ENCODE data around the gene HEYL. TPM values are rescaled to one million over a fixed set of nuclear protein-coding genes. Genes with fewer than 3 reads are reported as not detected.
"Not testable (repeated sequence)": the region's sequence is repeated elsewhere in the genome, so short reads cannot be mapped to it uniquely, and the experiment has no call there.

The HEYL gene
- total RNA-seq, 6 donors from 2014 or later = 3.8 to 31.9 (median 15.5) TPM

GRCh38 chr1:39608921-39609320, 30.5 kb downstream of the HEYL start:
- peaks cover 0 to 15% (median 3%) of the 10 kb centered on the region in 4 donors for H3K4me1 ChIP-seq
- DNase-seq (no peak), ATAC-seq (ENCODE audit: low FRiP score in 2 of 2) (no peak)
- H3K27me3 ChIP-seq = no peaks in the 10 kb centered on the region
- H3K4me3 ChIP-seq = no peak overlapping the region
- H3K36me3 ChIP-seq = no peaks in the 10 kb centered on the region
- H3K9me3 ChIP-seq = no peaks in the 10 kb centered on the region
- 78 to 87% methylated on average over 8 of the region's 8 CpGs for WGBS, 2 donors
- no peak for TF ChIP-seq EP300 (IDR thresholded peaks at IDR 0.05)
- TF ChIP-seq POLR2AphosphoS5 (IDR thresholded peaks at IDR 0.05) = no peak
- TF ChIP-seq CTCF (IDR thresholded peaks at IDR 0.05) = no peak
- no peak for TF ChIP-seq POLR2A (IDR thresholded peaks at IDR 0.05)
- no peak overlapping the region for H3K27ac ChIP-seq

DNA sequence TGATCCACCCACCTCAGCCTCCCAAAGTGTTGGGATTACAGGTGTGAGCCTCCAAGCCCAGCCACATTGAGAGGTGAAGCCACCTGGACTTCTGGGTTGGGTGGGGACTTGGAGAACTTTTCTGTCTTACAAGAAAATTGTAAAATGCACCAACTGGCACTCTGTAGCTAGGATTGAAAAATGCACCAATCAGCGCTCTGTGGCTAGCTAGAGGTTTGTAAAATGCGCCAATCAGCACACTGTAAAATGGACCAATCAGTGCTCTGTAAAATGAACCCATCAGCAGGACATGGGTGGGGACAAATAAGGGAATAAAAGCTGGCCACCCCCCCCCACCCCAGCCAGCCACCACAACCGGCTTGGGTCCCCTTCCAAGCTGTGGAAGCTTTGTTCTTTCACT, 35.8 kb downstream of the HEYL start:
- not testable (repeated sequence) for H3K9me3 ChIP-seq, DNase-seq

GRCh38 chr1:39601667-39602255, 37.7 kb downstream of the HEYL start:
- H3K27me3 ChIP-seq; H3K36me3 ChIP-seq; H3K4me3 ChIP-seq; H3K4me1 ChIP-seq; H3K9me3 ChIP-seq; DNase-seq; ATAC-seq (ENCODE audit: low FRiP score in 2 of 2); H3K27ac ChIP-seq: not testable (repeated sequence)
- WGBS, 2 donors = 93 to 94% methylated on average over 8 of the region's 8 CpGs

More for the DNA sequence above, 35.8 kb downstream of the HEYL start:
- 77 to 81% methylated on average over 3 of the region's 3 CpGs for WGBS, 2 donors
- not testable (repeated sequence) for H3K4me1 ChIP-seq; H3K36me3 ChIP-seq; ATAC-seq (ENCODE audit: low FRiP score in 2 of 2); H3K4me3 ChIP-seq; H3K27ac ChIP-seq; H3K27me3 ChIP-seq

DNA sequence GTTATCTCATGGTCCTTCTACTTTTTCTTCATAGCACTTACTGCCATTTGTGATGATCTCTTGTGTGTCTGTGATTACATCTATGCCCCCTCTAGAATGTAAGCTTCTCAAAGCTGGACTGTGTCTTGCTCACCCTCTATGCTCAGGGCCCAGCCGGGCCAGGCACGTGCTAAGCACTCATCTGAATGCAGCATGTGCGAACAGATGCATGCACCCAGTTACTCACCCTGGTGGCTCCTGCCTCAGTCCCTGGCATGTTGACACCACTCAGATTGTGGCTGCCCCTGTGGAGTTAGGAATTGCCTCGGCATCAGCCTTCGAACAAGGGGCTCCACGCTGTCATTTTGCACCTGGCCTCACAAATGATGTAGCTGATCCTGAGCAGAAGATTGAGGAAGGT, 43.3 kb downstream of the HEYL start:
- TF ChIP-seq EP300 (IDR thresholded peaks at IDR 0.05) (no peak), CTCF (IDR thresholded peaks at IDR 0.05) (no peak), POLR2A (IDR thresholded peaks at IDR 0.05) (no peak), POLR2AphosphoS5 (IDR thresholded peaks at IDR 0.05) (no peak)
- H3K36me3 ChIP-seq = no peaks in the 10 kb centered on the region
- no peaks in the 10 kb centered on the region for H3K27me3 ChIP-seq
- 81 to 87% methylated on average over 6 of the region's 6 CpGs for WGBS, 2 donors
- no peak overlapping the region for H3K27ac ChIP-seq
- DNase-seq (no peak), ATAC-seq (ENCODE audit: low FRiP score in 2 of 2) (no peak)
- no peaks in the 10 kb centered on the region for H3K4me1 ChIP-seq
- no peak overlapping the region for H3K4me3 ChIP-seq
- no peaks in the 10 kb centered on the region for H3K9me3 ChIP-seq

DNA sequence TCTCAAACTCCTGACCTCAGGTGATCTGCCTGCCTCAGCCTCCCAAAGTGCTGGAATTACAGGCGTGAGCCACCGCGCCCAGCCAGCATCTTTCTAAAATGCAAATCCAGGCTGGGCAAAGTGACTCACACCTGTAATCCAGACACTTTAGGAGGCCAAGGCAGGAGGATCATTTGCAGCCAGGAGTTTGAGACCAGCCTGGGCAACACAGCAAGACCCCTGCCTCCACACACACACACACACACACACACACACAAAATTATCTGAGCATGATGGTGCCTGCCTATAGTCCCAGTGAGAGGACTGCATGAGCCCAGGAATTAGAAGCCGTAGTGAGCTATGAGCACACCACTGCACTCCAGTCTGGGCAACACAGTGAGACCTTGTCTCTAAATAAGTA, 46.1 kb downstream of the HEYL start:
- no peaks in the 10 kb centered on the region for H3K36me3 ChIP-seq
- ATAC-seq (ENCODE audit: low FRiP score in 2 of 2) (no peak), DNase-seq (no peak)
- TF ChIP-seq POLR2A (IDR thresholded peaks at IDR 0.05) (no peak), EP300 (IDR thresholded peaks at IDR 0.05) (no peak), CTCF (IDR thresholded peaks at IDR 0.05) (no peak), POLR2AphosphoS5 (IDR thresholded peaks at IDR 0.05) (no peak)
- H3K4me3 ChIP-seq = no peak overlapping the region
- WGBS, 2 donors = 92 to 99% methylated on average over 4 of the region's 4 CpGs
- no peaks in the 10 kb centered on the region for H3K27me3 ChIP-seq
- no peak overlapping the region for H3K27ac ChIP-seq
- no peaks in the 10 kb centered on the region for H3K4me1 ChIP-seq
- H3K9me3 ChIP-seq = no peaks in the 10 kb centered on the region

GRCh38 chr1:39592069-39592468, 47.4 kb downstream of the HEYL start:
- ATAC-seq (ENCODE audit: low FRiP score in 2 of 2) = no peak
- Histone ChIP-seq H3K4me1 (no peaks in the 10 kb centered on the region), H3K9me3 (no peaks in the 10 kb centered on the region), H3K4me3 (no peak overlapping the region), H3K27me3 (no peaks in the 10 kb centered on the region), H3K27ac (no peak overlapping the region), H3K36me3 (no peaks in the 10 kb centered on the region)
- 66 to 96% methylated on average over 2 to 4 of the region's 4 CpGs for WGBS, 2 donors
- no peak for DNase-seq
- TF ChIP-seq CTCF (IDR thresholded peaks at IDR 0.05) (no peak), EP300 (IDR thresholded peaks at IDR 0.05) (no peak), POLR2AphosphoS5 (IDR thresholded peaks at IDR 0.05) (no peak), POLR2A (IDR thresholded peaks at IDR 0.05) (no peak)

Data from upper lobe of left lung (tissue), 6 donors.